ENCODE results near the gene RYR3. TPM values are rescaled to one million over a fixed set of nuclear protein-coding genes. Genes with fewer than 3 reads are reported as not detected.

RYR3 gene
- total RNA-seq, 1 donor from 2014 or later: under 0.01 TPM

DNA sequence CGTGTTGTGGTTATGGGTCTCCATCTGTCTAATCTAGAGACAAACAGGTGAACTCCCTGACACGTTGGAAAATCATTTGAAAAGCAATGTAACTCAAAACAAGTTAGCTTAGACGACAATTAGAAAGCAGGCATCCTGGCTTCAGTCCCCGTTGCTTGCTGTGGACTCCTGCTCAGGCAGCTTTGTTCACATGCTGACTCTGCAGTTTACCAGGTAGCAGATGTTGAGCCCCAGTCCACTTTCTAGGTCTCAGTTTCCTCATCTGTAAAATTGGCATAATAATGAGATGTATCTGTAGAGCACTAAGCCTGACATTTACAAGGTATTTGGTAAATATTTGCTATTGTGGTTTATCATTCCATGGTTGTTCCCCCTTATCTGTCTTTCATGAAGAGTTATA lies 330.3 kb downstream of the RYR3 start:
- H3K4me3 ChIP-seq (ENCODE audit: low read depth, low read length): no peak overlapping the region
- TF ChIP-seq, protein P1, sequence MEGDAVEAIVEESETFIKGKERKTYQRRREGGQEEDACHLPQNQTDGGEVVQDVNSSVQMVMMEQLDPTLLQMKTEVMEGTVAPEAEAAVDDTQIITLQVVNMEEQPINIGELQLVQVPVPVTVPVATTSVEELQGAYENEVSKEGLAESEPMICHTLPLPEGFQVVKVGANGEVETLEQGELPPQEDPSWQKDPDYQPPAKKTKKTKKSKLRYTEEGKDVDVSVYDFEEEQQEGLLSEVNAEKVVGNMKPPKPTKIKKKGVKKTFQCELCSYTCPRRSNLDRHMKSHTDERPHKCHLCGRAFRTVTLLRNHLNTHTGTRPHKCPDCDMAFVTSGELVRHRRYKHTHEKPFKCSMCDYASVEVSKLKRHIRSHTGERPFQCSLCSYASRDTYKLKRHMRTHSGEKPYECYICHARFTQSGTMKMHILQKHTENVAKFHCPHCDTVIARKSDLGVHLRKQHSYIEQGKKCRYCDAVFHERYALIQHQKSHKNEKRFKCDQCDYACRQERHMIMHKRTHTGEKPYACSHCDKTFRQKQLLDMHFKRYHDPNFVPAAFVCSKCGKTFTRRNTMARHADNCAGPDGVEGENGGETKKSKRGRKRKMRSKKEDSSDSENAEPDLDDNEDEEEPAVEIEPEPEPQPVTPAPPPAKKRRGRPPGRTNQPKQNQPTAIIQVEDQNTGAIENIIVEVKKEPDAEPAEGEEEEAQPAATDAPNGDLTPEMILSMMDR (IDR thresholded peaks at IDR 0.05; ENCODE audit: insufficient read depth, low read length, severe bottlenecking): no peak
- no peaks in the 10 kb centered on the region for H3K36me3 ChIP-seq (ENCODE audit: control insufficient read depth, insufficient read depth, low read length)
- FAIRE-seq (no peak), DNase-seq (ENCODE audit: low read depth) (no peak)
- peaks cover 1% of the 10 kb centered on the region for H3K27me3 ChIP-seq (ENCODE audit: control insufficient read depth, insufficient read depth, low read length)

DNA sequence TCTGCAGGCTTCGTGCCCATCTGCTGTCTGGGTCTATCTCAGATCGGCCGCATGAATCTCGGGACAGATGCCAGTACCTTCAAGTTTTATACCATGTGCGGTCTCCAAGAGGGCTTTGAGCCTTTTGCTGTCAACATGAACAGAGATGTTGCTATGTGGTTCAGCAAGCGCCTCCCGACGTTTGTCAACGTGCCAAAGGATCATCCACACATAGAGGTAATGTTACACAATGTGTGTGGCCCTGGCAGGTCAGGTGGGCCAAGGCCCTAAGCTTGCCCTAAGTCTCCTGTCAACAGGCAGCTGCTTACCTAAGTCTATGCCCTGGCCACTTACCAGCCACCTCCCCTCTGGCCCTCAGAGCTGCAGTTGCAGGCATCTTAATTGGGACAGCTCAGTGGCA lies 333.5 kb downstream of the RYR3 start:
- Histone ChIP-seq H3K4me3 (ENCODE audit: low read depth, low read length) (no peak overlapping the region), H3K36me3 (ENCODE audit: control insufficient read depth, insufficient read depth, low read length) (no peaks in the 10 kb centered on the region), H3K27me3 (ENCODE audit: control insufficient read depth, insufficient read depth, low read length) (peaks cover 1% of the 10 kb centered on the region)
- no peak for DNase-seq (ENCODE audit: low read depth)
- peak; percentile 81 for FAIRE-seq
- TF ChIP-seq, protein P1 (IDR thresholded peaks at IDR 0.05; ENCODE audit: insufficient read depth, low read length, severe bottlenecking): no peak

DNA sequence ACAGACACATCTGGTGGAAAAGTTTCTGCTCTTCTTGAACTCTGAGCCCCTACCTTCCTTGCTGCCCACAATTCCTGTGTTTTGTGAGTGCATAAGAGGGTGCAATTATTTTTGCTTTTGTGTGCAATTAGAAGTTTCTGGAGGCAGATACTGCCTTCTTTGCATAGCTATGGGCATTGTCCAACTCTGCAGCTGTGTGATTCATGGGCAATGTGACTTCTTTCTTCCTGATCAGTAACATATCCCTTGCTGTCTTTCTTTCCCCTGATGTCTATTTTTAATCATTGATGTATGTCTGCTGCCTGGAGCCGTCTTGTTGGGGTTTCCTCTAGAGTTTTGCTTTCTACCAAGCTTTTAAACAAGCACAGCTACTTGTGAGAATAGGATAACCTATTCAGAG lies 336.0 kb downstream of the RYR3 start:
- H3K36me3 ChIP-seq (ENCODE audit: control insufficient read depth, insufficient read depth, low read length): no peaks in the 10 kb centered on the region
- H3K27me3 ChIP-seq (ENCODE audit: control insufficient read depth, insufficient read depth, low read length): no peaks in the 10 kb centered on the region
- DNase-seq (ENCODE audit: low read depth) (no peak), FAIRE-seq (no peak)
- no peak overlapping the region for H3K4me3 ChIP-seq (ENCODE audit: low read depth, low read length)
- TF ChIP-seq, protein P1 (IDR thresholded peaks at IDR 0.05; ENCODE audit: insufficient read depth, low read length, severe bottlenecking): no peak

DNA sequence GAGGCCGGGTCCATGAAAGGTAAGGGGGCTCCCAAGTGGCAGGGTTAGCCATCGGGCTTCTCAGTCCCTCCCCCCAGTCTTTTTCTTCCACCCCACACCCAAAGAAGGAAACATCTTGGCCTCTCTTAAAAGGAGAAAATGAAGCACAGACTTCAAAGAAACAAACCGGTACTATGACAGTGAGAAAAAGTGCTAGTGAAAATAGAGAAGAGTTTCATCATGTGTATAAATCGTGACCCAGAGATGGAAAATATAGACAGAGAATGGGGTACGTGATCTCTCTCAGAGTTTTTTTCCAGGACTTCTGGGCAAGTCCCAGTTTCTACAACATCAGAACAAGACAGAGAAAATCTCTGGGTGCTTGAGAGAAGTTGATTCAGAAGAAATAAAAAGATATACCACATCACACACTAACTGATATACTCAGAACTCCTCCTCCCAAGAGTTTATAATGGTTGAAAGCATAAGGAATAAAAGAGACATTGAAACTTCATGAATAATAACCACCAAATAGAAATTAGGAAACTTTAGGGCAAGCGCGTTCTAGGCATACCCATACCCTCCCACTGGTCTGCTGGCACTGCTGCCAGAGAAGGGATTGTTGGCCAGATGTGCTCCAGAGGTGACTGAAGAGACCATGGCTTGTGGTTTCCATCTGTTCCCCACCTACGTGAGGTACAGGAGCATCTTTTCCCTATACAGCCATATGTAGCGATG lies 338.6 kb downstream of the RYR3 start:
- no peaks in the 10 kb centered on the region for H3K36me3 ChIP-seq (ENCODE audit: control insufficient read depth, insufficient read depth, low read length)
- TF ChIP-seq, protein P1 (IDR thresholded peaks at IDR 0.05; ENCODE audit: insufficient read depth, low read length, severe bottlenecking): no peak
- no peak for FAIRE-seq

DNA sequence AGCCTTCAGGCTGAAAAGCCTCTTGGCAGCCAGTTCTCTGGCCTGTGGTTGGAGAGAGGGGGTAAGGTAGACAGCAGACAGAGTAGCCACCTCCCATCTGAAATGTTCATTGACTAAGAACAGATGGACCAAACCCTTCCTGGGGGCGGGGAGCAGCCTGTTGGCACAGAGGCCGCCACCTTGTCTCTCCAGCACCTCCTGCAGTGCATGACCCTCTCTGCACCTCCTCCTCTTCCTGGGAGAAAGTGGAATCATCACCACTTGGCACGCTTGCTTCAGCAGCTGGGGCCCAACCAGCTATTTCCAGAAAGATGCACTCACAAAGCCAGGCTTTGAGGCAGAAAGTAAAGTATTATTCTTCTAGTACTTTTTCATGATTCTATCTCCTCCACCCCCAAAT lies 344.1 kb downstream of the RYR3 start:
- FAIRE-seq (peak; percentile 36), DNase-seq (ENCODE audit: low read depth) (no peak)
- no peaks in the 10 kb centered on the region for H3K27me3 ChIP-seq (ENCODE audit: control insufficient read depth, insufficient read depth, low read length)
- no peaks in the 10 kb centered on the region for H3K36me3 ChIP-seq (ENCODE audit: control insufficient read depth, insufficient read depth, low read length)
- H3K4me3 ChIP-seq (ENCODE audit: low read depth, low read length): no peak overlapping the region
- TF ChIP-seq, protein P1 (IDR thresholded peaks at IDR 0.05; ENCODE audit: insufficient read depth, low read length, severe bottlenecking): no peak

More for the DNA sequence above, 338.6 kb downstream of the RYR3 start:
- Histone ChIP-seq H3K27me3 (ENCODE audit: control insufficient read depth, insufficient read depth, low read length) (no peaks in the 10 kb centered on the region), H3K4me3 (ENCODE audit: low read depth, low read length) (no peak overlapping the region)
- no peak for DNase-seq (ENCODE audit: low read depth)

DNA sequence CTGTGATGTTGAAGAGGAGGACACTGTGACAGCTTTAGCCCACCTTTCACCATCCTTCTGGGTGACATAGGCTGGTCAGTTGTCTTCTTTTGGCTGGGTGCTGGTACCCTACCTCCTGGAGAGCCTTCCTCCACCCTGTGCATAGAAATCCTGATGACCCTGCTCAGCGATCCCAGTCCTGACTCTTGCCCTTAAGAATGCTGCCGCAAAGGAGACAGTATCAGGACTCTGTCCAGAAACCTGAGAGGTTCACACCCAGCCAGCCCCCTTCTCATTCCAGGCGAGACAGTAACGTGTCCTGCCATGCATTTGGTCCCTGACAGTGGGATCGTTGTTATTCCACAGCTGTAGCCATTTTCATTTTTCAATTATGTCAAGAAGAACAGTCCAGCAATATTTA lies 344.7 kb downstream of the RYR3 start:
- H3K27me3 ChIP-seq (ENCODE audit: control insufficient read depth, insufficient read depth, low read length): no peaks in the 10 kb centered on the region
- FAIRE-seq (no peak), DNase-seq (ENCODE audit: low read depth) (no peak)

More for the DNA sequence above, 344.7 kb downstream of the RYR3 start:
- Histone ChIP-seq H3K4me3 (ENCODE audit: low read depth, low read length) (no peak overlapping the region), H3K36me3 (ENCODE audit: control insufficient read depth, insufficient read depth, low read length) (no peaks in the 10 kb centered on the region)
- TF ChIP-seq, protein P1 (IDR thresholded peaks at IDR 0.05; ENCODE audit: insufficient read depth, low read length, severe bottlenecking): no peak
